ENCODE measurements around the gene ODF2L.
"Not testable (repeated sequence)": the region's sequence is repeated elsewhere in the genome, so short reads cannot be mapped to it uniquely, and the experiment has no call there.

Gene ODF2L

GRCh38 chr1:86356247-86356646 lies 39.9 kb downstream of the ODF2L start:
- Histone ChIP-seq H3K27me3 (no peaks in the 10 kb centered on the region), H3K27ac (no peak overlapping the region), H3K9me3 (no peaks in the 10 kb centered on the region), H3K4me3 (no peak overlapping the region), H3K4me1 (no peaks in the 10 kb centered on the region), H3K36me3 (peaks cover 16 to 33% (median 22%) of the 10 kb centered on the region in 3 donors)
- TF ChIP-seq CTCF (IDR thresholded peaks at IDR 0.05) = no peak
- intact Hi-C loops (cut with DNase I; ENCODE audit: low total_unique reads) = no loop called here
- DNase-seq = no peak

- H3K9me3 ChIP-seq = no peaks in the 10 kb centered on the region
- no peaks in the 10 kb centered on the region for H3K27me3 ChIP-seq
- TF ChIP-seq CTCF (IDR thresholded peaks at IDR 0.05) = no peak
- no peak overlapping the region for H3K27ac ChIP-seq
- no peak overlapping the region for H3K4me3 ChIP-seq
- DNase-seq = no peak
- intact Hi-C loops (cut with DNase I; ENCODE audit: low total_unique reads) = no loop called here
- H3K4me1 ChIP-seq = no peaks in the 10 kb centered on the region
- H3K36me3 ChIP-seq = peaks cover 16 to 29% (median 22%) of the 10 kb centered on the region in 3 donors
Observed at GRCh38 chr1:86352086-86352485, 44.0 kb downstream of the ODF2L start.

- intact Hi-C loops (cut with DNase I; ENCODE audit: low total_unique reads); H3K27ac ChIP-seq; DNase-seq; H3K27me3 ChIP-seq; H3K9me3 ChIP-seq; H3K4me1 ChIP-seq; H3K4me3 ChIP-seq: not testable (repeated sequence)
- peaks cover 16 to 25% (median 22%) of the 10 kb centered on the region in 3 donors for H3K36me3 ChIP-seq
Observed at GRCh38 chr1:86350230-86350629, 45.9 kb downstream of the ODF2L start.

GRCh38 chr1:86346388-86346787 lies 49.7 kb downstream of the ODF2L start:
- no peaks in the 10 kb centered on the region for H3K27me3 ChIP-seq
- TF ChIP-seq CTCF (IDR thresholded peaks at IDR 0.05) = no peak
- no peaks in the 10 kb centered on the region for H3K4me1 ChIP-seq
- DNase-seq = no peak
- H3K4me3 ChIP-seq = no peak overlapping the region
- H3K36me3 ChIP-seq = no peaks in the 10 kb centered on the region
- intact Hi-C loops (cut with DNase I; ENCODE audit: low total_unique reads) = no loop called here
- peaks cover 0 to 7% (median 0%) of the 10 kb centered on the region in 3 donors for H3K9me3 ChIP-seq
- no peak overlapping the region for H3K27ac ChIP-seq

GRCh38 chr1:86345042-86345441 lies 51.1 kb downstream of the ODF2L start:
- intact Hi-C loops (cut with DNase I; ENCODE audit: low total_unique reads) = no loop called here
- Histone ChIP-seq H3K4me1 (no peaks in the 10 kb centered on the region), H3K27ac (no peak overlapping the region), H3K36me3 (no peaks in the 10 kb centered on the region), H3K27me3 (no peaks in the 10 kb centered on the region), H3K4me3 (no peak overlapping the region), H3K9me3 (peaks cover 0 to 7% (median 0%) of the 10 kb centered on the region in 3 donors)
- TF ChIP-seq CTCF (IDR thresholded peaks at IDR 0.05) = no peak
- no peak for DNase-seq

- Histone ChIP-seq H3K36me3 (no peaks in the 10 kb centered on the region), H3K27ac (no peak overlapping the region), H3K4me1 (no peaks in the 10 kb centered on the region), H3K4me3 (no peak overlapping the region), H3K9me3 (peaks cover 0 to 6% (median 0%) of the 10 kb centered on the region in 3 donors), H3K27me3 (no peaks in the 10 kb centered on the region)
- no peak for DNase-seq
- intact Hi-C loops (cut with DNase I; ENCODE audit: low total_unique reads) = no loop called here
- TF ChIP-seq CTCF (IDR thresholded peaks at IDR 0.05) = no peak
Observed at GRCh38 chr1:86339906-86340305, 56.2 kb downstream of the ODF2L start.
